HG02642 (cell line): ENCODE results near the gene SLC16A4.
A peak's percentile ranks its signal among the peaks of the same experiment; 100 is the strongest.

Experiments used
- ATAC-seq: cut with Tn5 transposase; IDR thresholded peaks from one replicate; pipeline ENCODE4 v1.9.1; 2021; ENCODE audit warnings: mild to moderate bottlenecking; ENCODE audit not compliant: unreplicated experiment, poor library complexity

Gene SLC16A4

GRCh38 chr1:110370827-110371226 is 20.0 kb downstream of the SLC16A4 start:
- no peak for ATAC-seq

- no peak for ATAC-seq
These were observed 26.6 kb downstream of the SLC16A4 start for GRCh38 chr1:110364221-110364620.

- ATAC-seq = no peak
These were observed 29.0 kb downstream of the SLC16A4 start for GRCh38 chr1:110361856-110362255.

GRCh38 chr1:110360431-110360830 is 30.4 kb downstream of the SLC16A4 start:
- ATAC-seq = no peak

- no peak for ATAC-seq
These were observed 34.4 kb downstream of the SLC16A4 start for GRCh38 chr1:110356379-110356778.

GRCh38 chr1:110355321-110355720 is 35.5 kb downstream of the SLC16A4 start:
- no peak for ATAC-seq

GRCh38 chr1:110350360-110350759 is 40.5 kb downstream of the SLC16A4 start:
- ATAC-seq = no peak

GRCh38 chr1:110348771-110349170 is 42.1 kb downstream of the SLC16A4 start:
- no peak for ATAC-seq

- no peak for ATAC-seq
These were observed 42.8 kb downstream of the SLC16A4 start for GRCh38 chr1:110348050-110348449.

- ATAC-seq = no peak
These were observed 43.5 kb downstream of the SLC16A4 start for GRCh38 chr1:110347182-110347893.

GRCh38 chr1:110346690-110347089 is 44.1 kb downstream of the SLC16A4 start:
- no peak for ATAC-seq

GRCh38 chr1:110345480-110345879 is 45.3 kb downstream of the SLC16A4 start:
- ATAC-seq = no peak

- no peak for ATAC-seq
These were observed 46.7 kb downstream of the SLC16A4 start for GRCh38 chr1:110344152-110344551.

- no peak for ATAC-seq
These were observed 47.6 kb downstream of the SLC16A4 start for GRCh38 chr1:110343249-110343648.

GRCh38 chr1:110341872-110342331 is 48.9 kb downstream of the SLC16A4 start:
- ATAC-seq = no peak

- ATAC-seq = no peak
These were observed 49.5 kb downstream of the SLC16A4 start for GRCh38 chr1:110341146-110341871.

- ATAC-seq = no peak
These were observed 50.7 kb downstream of the SLC16A4 start for GRCh38 chr1:110340207-110340468.

- ATAC-seq = peak; percentile 2
These were observed 51.2 kb downstream of the SLC16A4 start for GRCh38 chr1:110339407-110340206.

GRCh38 chr1:110338886-110339406 is 51.9 kb downstream of the SLC16A4 start, which contains the start of gene RBM15:
RBM15 (plus strand) TSS chr1:110339377; CDS start chr1:110339406, 29 bp downstream.
- ATAC-seq = peak; percentile 72

- ATAC-seq = peak; percentile 73
These were observed 52.4 kb downstream of the SLC16A4 start for GRCh38 chr1:110338309-110338885.
